ENCODE results near the gene CASQ1.

DNA sequence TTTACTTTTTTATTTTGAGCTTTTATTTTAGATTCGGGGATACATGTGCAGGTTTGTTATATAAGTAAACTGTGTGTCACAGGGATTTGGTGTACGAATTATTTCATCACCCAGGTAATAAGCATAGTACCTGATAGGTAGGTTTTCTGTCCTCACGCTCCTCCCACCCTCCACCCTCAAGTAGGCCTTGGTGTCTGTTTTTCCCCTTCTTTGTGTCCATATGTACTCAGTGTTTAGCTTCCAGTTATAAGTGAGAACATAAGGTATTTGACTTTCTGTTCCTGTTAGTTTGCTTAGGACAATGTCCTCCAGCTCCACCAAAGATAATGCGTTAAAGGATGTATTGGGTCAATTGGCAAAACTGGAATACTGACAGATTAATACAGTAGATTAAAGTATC is 33.2 kb upstream of the CASQ1 start:
- no peak for TF ChIP-seq SUZ12 (IDR thresholded peaks at IDR 0.05; ENCODE audit: extremely low read depth, insufficient read depth, insufficient read length)
- TF ChIP-seq YY1 (IDR thresholded peaks at IDR 0.05; ENCODE audit: insufficient read depth, insufficient read length), result no peak
- no peak for TF ChIP-seq ZNF274 (IDR thresholded peaks at IDR 0.05; ENCODE audit: low read depth, low read length)

Measured in NT2/D1 (cell line).